Thyroid gland (tissue), 4 donors: ENCODE data around the gene SPNS2.

ENCODE experiments used
- POLR2A ChIP-seq, 2 donors: fragments of 450-650 bp; IDR thresholded peaks; one replicate each; pipeline ENCODE4 v1.6.1; 2017; ENCODE audit warnings: antibody characterized with exemption in 2 of 2, mild to moderate bottlenecking in 2 of 2, moderate library complexity in 1 of 2
- TF ChIP-seq, protein P1 (sequence below), 6 experiments: fragments of 200-600 bp in 3 of 6; fragments of 450-650 bp in 3 of 6; sonication (generic) in 3 of 6; IDR thresholded peaks; one replicate each; pipeline ENCODE4 v1.5.1; 2016 to 2019; ENCODE audit warnings: antibody characterized with exemption in 6 of 6, mild to moderate bottlenecking in 2 of 6, inconsistent platforms in 1 of 6, moderate library complexity in 1 of 6

DNA sequence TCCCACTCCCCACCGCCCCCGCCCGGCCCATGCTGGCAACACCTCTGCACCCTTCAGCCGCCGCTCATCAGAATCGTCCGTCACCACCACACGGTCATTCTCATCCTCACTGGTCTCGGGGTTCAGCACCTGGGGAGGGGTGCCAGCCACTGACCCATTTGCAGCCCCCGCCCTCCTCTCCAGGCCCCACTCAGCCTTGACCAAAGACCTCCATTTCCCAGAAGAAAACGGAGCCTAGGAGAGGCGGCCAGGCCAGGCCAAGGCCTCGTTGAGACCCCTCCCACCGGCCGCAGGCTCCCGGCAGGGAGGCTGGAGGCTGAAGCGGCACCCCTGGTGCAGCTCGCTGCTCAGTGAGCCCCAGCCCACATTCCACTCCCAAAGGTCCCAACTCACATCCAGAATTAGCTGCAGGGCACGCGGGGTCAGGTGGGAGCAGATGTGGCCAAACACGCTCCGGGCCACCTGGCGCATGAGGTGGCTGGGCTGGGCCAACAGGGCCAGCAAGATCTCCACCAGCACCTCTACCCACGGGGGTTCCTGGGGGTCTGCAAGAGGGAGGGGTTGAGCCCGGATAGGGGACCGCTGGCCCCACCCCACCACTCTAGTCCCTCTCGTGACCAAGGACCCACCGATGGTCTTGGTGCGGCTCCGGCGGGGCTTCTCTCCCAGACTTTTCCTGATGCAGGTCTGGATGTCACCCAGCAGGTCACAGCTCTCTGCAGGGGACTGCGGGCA lies 46.7 kb downstream of the SPNS2 start:
- TF ChIP-seq, protein P1, sequence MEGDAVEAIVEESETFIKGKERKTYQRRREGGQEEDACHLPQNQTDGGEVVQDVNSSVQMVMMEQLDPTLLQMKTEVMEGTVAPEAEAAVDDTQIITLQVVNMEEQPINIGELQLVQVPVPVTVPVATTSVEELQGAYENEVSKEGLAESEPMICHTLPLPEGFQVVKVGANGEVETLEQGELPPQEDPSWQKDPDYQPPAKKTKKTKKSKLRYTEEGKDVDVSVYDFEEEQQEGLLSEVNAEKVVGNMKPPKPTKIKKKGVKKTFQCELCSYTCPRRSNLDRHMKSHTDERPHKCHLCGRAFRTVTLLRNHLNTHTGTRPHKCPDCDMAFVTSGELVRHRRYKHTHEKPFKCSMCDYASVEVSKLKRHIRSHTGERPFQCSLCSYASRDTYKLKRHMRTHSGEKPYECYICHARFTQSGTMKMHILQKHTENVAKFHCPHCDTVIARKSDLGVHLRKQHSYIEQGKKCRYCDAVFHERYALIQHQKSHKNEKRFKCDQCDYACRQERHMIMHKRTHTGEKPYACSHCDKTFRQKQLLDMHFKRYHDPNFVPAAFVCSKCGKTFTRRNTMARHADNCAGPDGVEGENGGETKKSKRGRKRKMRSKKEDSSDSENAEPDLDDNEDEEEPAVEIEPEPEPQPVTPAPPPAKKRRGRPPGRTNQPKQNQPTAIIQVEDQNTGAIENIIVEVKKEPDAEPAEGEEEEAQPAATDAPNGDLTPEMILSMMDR (IDR thresholded peaks at IDR 0.05): no peak
- TF ChIP-seq POLR2A (IDR thresholded peaks at IDR 0.05): no peak
